T follicular helper cell (primary cell): ENCODE measurements around the gene KRTAP12-2.
A peak's percentile ranks its signal among the peaks of the same experiment; 100 is the strongest.

Experiments used
- DNase-seq: peaks from one replicate; pipeline ENCODE4 v3.0.0-alpha.2; 2020; ENCODE audit warnings: low read depth

The KRTAP12-2 gene

DNA sequence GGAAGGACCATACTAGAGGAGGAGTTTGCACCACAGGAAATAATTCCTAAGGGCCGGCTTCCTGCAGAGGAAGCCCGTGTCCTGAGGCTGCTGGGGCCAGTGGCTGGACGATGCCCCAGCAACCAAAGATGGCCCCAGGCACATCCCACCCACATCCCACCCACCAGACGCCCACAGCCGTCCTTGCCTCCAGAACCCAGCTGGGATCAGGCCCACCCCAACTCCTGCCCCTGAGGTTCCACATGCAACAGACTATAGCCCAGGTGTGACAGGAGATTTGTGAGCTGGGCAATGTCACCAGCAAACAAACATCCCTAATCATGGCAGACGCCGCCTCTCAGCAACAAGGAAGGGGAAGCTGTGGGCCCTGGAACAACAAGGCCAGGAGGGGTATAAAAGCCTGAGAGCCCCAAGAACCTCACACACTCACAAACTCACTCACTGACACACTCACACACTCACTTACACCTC, 40.0 kb downstream of the KRTAP12-2 start, which contains the start of gene KRTAP10-9:
Gene KRTAP10-9 (plus strand): TSS at position 421 of the 471 bp plus-strand sequence. CDS start 79 bp downstream, outside the sequence.
- no peak for DNase-seq

DNA sequence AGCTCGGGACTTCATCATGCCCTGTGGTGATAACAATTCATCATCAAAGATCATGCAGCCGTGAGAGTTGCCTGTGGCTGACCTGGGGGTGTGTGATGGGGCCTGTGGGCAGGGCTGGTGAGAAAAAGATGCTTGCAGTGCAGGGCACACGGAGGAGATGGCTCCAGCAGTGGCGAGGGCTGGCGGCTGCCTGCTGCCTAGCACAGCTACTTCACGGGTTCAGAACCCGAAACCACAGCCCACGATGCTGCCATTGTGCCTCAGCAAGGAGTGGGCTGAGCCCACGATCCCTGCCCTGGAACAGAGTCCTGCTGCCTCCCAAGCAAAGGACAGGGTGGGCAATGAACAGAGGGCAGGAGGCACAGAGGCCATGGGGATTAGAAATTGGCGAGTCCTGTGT, 40.5 kb downstream of the KRTAP12-2 start:
- DNase-seq = no peak

DNA sequence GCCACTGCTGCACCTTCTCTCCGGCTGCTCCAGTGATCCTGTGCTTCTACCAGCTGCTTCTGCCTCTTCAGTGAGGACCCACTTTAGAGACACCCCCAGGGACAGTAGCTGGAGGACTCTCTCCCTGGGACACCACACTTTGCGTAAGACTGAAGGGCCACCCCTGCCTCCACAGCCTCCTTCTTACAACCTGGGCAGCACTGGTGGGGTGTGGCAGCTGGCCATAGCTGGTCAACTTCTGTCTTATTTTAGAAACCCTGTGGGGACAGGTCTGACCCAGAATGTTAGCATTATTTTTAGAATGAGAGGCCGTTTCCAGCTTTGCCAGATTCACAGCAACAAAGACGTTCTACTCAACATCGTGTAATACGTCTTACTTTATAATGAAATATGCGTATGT, 41.0 kb downstream of the KRTAP12-2 start:
- DNase-seq = no peak

DNA sequence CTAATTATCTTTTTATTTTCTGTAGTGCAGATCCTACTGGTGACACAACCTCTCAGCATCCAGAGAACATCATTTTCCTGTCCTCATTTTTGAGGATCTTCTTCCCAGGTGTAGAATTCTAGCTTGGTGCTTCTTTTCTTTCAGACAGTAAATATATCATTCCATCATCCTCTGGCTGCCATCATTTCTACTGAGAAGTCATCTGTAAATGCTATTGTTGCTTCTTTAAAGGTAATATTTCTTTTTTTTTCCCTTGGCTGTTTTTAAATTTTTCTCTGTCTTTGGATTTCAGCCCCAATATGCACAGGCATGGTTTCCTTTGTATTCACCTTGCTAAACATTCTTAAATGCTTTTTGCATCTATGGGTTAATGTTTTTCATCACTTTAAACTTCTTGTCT, 43.2 kb downstream of the KRTAP12-2 start:
- DNase-seq = no peak

DNA sequence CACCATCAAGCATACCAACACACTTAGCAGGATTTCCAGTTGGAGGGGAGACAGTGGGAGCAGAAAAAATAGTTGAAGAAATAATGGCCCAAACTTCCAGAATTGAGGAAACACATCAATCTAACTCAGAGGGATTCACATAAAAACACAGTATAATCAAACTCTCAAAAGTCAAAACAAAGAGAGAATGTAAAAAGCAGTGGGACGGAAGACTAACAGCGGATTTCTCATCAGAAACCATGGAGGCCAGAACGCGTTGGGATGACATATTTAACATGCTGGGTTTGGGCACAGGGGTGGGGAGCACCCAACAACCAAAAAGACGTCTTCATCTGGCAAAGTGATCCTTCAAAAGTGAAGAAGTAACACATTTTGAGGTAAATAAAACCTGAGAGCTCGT, 46.8 kb downstream of the KRTAP12-2 start:
- DNase-seq = no peak

DNA sequence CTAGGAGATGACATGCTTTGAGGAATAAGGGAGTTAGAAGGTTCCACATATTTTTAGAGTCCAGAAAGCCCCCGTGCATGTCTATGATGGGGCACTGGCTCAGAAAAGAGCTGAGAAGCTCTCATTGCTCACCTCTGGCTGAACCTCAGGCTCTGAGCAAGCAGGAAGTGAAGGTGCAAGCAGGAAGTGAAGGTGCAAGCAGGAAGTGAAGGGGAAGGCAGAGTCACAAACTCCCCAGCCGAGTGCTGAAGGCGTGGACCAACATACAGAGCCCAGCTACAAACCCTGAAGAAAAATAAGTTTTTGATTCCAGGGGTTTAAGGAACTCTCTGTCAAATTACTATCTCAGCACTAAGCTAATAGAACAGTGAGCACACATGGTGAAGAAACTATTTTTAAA, 47.8 kb downstream of the KRTAP12-2 start:
- peak; percentile 47 for DNase-seq

DNA sequence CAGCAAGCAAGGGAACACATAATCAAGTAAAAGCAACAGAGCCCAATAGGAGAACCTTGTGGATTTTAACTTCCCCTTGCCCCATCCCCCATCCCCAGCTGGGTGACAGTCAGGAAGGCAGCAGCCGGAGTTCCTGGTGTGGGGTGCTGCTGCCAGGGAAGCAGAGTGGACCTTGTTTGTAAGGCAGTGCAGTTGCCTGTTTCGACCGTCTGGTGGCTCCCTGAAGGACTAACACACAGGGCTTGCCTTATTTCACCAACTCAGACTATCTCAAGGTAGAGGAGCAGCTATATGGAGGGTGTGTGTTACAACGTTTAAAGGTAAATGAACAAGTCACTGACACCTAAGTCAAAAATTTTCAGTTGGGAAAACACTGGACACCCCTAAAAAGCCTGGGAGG, 48.2 kb downstream of the KRTAP12-2 start:
- DNase-seq = no peak

DNA sequence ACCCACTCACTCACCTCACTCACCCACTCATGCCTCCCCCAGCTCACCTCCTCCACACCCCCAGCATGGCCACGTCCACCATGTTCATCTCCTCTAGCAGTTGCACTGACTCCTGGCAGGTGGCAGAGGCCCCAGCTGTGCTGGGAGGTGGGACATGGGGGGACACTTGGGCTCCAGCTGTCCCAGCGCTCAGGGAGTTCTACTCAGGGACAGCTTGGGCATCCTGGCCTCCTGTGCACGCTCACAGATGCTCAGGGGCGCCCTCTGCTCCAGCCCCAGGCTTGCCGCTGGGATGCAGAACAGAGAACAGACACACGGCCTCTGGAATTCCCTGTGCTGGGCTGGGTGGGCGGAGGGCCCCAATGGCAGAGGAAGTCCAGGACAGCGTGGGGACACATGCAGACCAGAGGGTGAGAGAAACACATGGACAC, 49.6 kb downstream of the KRTAP12-2 start:
- no peak for DNase-seq

DNA sequence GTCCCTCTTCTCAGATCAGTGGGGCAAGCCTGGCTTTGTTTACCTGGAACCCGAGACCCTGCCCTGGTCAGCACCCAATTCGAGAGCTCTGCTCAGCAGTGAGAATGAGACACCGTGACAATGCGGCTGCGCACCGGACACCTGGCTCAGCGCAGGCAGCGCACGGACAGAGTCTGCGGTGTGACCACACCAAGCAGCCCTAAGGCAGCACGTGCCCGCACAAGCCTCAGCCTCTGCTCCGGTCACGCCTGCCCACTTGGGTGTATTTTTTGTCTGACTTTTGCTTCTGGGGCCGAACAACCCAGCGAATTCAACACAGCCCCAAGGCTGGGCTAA, 50.2 kb downstream of the KRTAP12-2 start:
- no peak for DNase-seq
